SJCRH30 (cell line): Measurements from ENCODE around the gene FAP. TPM values are rescaled to one million over a fixed set of nuclear protein-coding genes. Genes with fewer than 3 reads are reported as not detected.

Experiments
- DNase-seq, 2 experiments: peaks; one replicate each; pipeline ENCODE4 v3.0.0-alpha.2; 2015 to 2020
- H3K27ac ChIP-seq: fragments of 250-450 bp; sonication (Bioruptor Pico); 2 replicates; pipeline ENCODE4 v1.5.1; 2020; ENCODE audit warnings: mild to moderate bottlenecking, moderate library complexity
- H3K27me3 ChIP-seq: fragments of 250-450 bp; sonication (Bioruptor Pico); 2 replicates; pipeline ENCODE4 v1.5.1; 2020; ENCODE audit warnings: mild to moderate bottlenecking, moderate library complexity
- H3K36me3 ChIP-seq: fragments of 250-450 bp; sonication (Bioruptor Pico); 2 replicates; pipeline ENCODE4 v1.5.1; 2020; ENCODE audit warnings: mild to moderate bottlenecking, moderate library complexity
- H3K4me1 ChIP-seq: fragments of 250-450 bp; sonication (Bioruptor Pico); 2 replicates; pipeline ENCODE4 v1.5.1; 2020; ENCODE audit warnings: mild to moderate bottlenecking, moderate library complexity
- H3K4me3 ChIP-seq: fragments of 250-450 bp; sonication (Bioruptor Pico); 2 replicates; pipeline ENCODE4 v1.5.1; 2020; ENCODE audit warnings: mild to moderate bottlenecking, moderate library complexity
- H3K9me3 ChIP-seq: fragments of 250-450 bp; sonication (Bioruptor Pico); replicated peaks from 2 replicates; pipeline ENCODE4 v1.5.1; 2020; ENCODE audit warnings: mild to moderate bottlenecking, moderate library complexity
- total RNA-seq: library from RNA; depleted of rRNA; stranded (reverse); fragments of >200 nt; shearing (Covaris generic); gene quantifications from 2 replicates; pipeline ENCODE4 v1.2.3, GENCODE V29; 2014

The FAP gene
- total RNA-seq, 1 experiment from 2014 or later, result 3.6 TPM

DNA sequence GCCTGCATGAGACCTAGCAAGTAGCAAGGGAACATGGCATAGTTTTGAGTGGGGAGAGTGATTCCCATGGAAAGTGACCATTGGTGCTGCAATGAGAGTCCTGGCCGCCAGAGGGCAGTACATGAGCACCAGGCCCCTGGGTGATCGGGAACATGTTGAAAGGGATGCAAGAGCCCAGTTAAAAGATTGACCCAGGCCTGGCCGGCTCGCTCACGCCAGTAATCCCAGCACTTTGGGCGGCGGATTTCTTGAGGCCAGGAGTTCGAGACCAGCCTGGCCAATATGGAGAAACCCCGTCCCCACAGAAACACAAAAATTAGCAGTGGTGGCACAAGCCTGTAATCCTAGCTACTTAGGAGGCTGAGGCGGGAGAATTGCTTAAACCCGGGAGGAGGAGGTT, 22.2 kb downstream of the FAP start:
- Histone ChIP-seq H3K4me3 (no peak overlapping the region), H3K27ac (no peak overlapping the region), H3K36me3 (no peaks in the 10 kb centered on the region), H3K9me3 (no peaks in the 10 kb centered on the region), H3K27me3 (no peaks in the 10 kb centered on the region), H3K4me1 (no peaks in the 10 kb centered on the region)
- peak; percentile 38 to 73 for DNase-seq

DNA sequence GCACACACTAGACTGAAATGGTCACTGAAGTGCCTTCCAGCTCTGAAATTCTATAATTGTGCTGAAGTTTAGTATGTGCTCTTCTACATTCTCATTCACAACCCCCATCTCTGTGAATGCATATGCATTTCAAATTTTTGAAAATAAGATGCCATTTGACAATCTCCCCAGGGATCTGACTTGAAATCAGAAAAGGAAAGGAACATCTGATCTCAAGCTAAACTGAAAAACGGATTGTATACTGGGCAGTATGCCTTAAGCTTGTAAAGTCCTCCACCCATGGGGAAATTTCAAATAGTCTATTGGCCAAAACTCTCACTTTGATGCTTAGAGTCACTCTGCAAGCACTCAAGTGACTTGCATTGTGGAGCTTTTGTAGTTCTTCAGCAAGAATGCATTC, 22.9 kb downstream of the FAP start:
- no peaks in the 10 kb centered on the region for H3K9me3 ChIP-seq
- H3K27me3 ChIP-seq, result no peaks in the 10 kb centered on the region
- no peak for DNase-seq
- H3K4me3 ChIP-seq, result no peak overlapping the region
- no peaks in the 10 kb centered on the region for H3K4me1 ChIP-seq
- no peaks in the 10 kb centered on the region for H3K36me3 ChIP-seq
- H3K27ac ChIP-seq, result no peak overlapping the region

DNA sequence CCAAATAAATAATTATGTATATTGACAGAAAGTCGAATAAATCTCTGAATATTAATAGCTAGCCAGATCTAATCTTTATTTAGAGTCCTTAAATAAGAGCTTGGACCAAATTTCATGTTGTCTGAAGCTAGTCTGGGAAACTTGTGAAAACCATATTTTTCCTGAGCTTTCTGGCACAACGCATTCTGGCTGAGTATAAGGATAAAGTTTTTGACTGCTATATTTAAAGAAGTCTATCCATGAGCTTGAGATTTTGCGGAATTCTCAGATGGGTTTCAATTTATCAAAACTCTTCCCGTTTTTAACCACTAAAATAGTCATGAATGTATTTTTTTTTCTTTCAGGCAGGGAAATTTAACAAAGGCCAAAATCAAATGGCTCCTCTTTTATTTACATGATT, 23.8 kb downstream of the FAP start:
- Histone ChIP-seq H3K4me3 (no peak overlapping the region), H3K4me1 (no peaks in the 10 kb centered on the region), H3K9me3 (no peaks in the 10 kb centered on the region)

DNA sequence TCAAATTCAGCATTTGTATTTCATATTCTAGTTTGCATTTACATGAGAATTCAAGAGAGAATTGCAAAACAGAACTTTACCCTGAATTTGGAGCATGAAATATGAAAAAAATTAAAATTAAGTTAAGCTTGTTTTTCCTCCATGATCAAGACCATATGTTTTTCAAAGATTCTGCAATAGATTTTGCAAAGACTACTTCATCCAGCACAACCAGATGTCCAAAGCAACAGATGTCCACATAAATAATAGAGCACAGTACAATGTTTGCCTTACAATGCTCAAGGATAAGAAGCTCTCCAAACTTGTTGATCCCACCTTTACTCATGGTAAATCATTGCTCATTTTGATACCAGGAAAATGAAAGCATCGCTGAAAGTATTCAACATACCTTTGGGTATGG, 25.6 kb downstream of the FAP start:
- DNase-seq, result no peak
- no peaks in the 10 kb centered on the region for H3K4me1 ChIP-seq
- no peaks in the 10 kb centered on the region for H3K27me3 ChIP-seq
- H3K36me3 ChIP-seq, result no peaks in the 10 kb centered on the region
- H3K4me3 ChIP-seq, result no peak overlapping the region
- no peak overlapping the region for H3K27ac ChIP-seq
- no peaks in the 10 kb centered on the region for H3K9me3 ChIP-seq

More for the DNA sequence above, 23.8 kb downstream of the FAP start:
- Histone ChIP-seq H3K36me3 (no peaks in the 10 kb centered on the region), H3K27ac (no peak overlapping the region), H3K27me3 (no peaks in the 10 kb centered on the region)
- DNase-seq, result no peak

DNA sequence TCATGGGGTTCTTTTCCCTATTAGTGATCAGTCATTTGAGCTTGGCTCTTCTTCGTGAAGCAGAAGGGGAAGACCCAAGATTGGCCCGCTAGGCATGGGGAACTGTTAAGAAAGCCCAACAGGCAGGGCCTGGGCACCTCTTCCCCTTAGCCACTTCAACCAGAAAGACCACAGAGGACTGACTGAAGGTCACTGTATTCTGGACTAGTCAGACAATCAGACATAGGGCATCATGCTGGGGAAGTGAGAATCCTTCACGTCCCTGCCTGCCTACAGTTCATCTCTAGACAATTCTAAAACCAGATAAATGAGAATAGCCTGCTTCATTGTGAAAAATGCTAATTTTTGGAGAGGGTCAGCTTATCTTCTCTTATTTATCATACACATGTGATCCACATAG, 28.1 kb downstream of the FAP start:
- no peaks in the 10 kb centered on the region for H3K4me1 ChIP-seq
- no peak overlapping the region for H3K4me3 ChIP-seq
- H3K36me3 ChIP-seq, result no peaks in the 10 kb centered on the region
- H3K27me3 ChIP-seq, result no peaks in the 10 kb centered on the region
- H3K27ac ChIP-seq, result no peak overlapping the region
- H3K9me3 ChIP-seq, result no peaks in the 10 kb centered on the region
- no peak for DNase-seq

DNA sequence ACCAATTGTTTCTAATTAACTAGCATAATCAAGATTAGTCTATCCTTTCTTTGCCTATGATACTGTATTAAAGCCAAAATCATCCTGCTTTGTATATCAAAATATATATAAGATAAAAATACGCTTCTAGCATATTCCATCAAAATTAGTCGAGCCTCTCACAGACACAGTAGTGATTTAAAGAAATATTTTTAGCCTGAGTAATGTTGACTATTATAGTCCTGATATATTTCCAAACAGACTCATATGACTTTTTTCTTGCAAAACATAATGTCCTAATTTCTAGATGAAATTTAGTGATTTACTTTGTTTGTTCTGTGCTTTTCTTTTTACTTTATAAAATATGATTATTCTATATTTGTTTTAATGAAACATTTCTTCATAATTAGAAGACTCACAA, 30.9 kb downstream of the FAP start:
- no peak for DNase-seq
- Histone ChIP-seq H3K4me1 (no peaks in the 10 kb centered on the region), H3K9me3 (no peaks in the 10 kb centered on the region), H3K36me3 (no peaks in the 10 kb centered on the region), H3K4me3 (no peak overlapping the region), H3K27me3 (no peaks in the 10 kb centered on the region), H3K27ac (no peak overlapping the region)

DNA sequence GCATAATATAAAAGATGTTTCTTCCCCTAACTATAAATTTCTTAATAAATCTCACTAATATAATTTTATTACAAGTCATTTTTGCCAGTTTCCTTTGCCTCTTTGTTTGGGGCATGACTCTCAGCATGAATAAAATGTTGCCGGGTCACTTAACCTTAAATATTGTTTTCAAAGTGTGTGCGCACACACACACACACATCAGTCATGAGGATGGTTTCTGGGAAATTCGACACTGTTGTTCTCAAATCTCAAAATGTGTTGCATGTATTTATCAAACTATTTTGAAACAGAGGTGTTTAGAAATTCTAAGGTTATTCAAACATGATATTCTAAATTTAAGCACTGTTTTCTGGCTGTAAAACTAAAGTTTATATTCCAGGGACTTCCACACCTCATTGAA, 31.5 kb downstream of the FAP start:
- Histone ChIP-seq H3K27me3 (no peaks in the 10 kb centered on the region), H3K27ac (no peak overlapping the region), H3K36me3 (no peaks in the 10 kb centered on the region), H3K9me3 (no peaks in the 10 kb centered on the region), H3K4me3 (no peak overlapping the region), H3K4me1 (no peaks in the 10 kb centered on the region)
- no peak for DNase-seq

DNA sequence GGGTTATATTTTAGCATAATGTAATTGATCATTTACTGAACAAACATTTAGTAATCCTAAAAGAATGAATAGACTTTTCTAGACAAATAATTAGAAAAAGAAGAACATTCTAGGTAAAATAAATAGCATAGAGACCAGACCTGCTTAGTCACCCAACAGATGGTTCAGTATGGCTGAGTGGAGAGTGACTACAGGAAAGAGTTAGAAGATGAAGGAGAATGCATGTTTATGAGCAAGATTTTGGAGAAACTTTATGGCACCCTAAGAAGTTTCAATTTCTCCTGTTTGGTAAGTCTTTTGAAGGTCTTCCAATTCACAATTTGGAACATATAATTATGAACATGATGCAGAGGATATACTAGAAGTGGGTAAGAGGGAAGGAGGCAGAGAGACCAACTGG, 32.9 kb downstream of the FAP start:
- no peak for DNase-seq
- Histone ChIP-seq H3K9me3 (no peaks in the 10 kb centered on the region), H3K27ac (no peak overlapping the region), H3K27me3 (no peaks in the 10 kb centered on the region), H3K4me3 (no peak overlapping the region), H3K36me3 (no peaks in the 10 kb centered on the region), H3K4me1 (no peaks in the 10 kb centered on the region)

DNA sequence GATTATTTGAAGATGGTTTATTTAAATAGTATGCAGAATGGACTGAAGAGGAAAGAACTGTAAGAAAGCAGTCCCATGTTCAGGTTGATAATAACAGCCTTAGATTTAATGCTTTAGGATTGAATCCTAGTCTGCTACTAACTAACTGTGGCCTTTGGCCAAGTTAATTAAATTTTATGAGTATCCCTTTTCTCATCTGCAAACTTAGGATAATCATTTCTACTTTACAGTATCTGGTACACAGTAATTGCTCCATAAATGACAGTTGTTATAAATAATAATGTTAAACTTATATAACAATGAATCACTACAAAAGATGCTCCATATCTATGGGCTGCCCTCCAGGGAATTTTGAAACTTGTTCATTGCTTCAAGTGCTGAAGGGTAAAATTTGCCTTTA, 41.0 kb downstream of the FAP start:
- H3K9me3 ChIP-seq, result no peaks in the 10 kb centered on the region
- DNase-seq, result no peak
- H3K4me3 ChIP-seq, result no peak overlapping the region
- H3K36me3 ChIP-seq, result no peaks in the 10 kb centered on the region
- no peak overlapping the region for H3K27ac ChIP-seq
- H3K27me3 ChIP-seq, result no peaks in the 10 kb centered on the region
- no peaks in the 10 kb centered on the region for H3K4me1 ChIP-seq

DNA sequence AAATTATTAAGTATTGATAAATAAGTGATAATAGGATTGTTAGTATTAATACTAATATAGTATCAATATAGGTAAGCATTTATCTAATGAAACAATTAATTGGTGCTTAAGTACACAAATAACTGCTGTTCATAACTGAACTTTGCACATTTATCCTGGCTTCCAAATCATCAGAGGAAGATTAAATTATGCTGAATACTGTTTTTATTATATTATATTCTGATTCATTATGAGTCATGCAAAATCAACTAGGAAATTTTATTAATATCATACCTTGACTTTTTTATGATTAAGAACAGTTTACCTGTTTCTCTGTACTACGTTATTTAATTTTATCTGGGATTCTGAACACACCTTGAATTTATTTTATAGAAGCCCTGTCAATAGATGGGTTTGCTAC, 42.6 kb downstream of the FAP start:
- Histone ChIP-seq H3K27me3 (no peaks in the 10 kb centered on the region), H3K27ac (no peak overlapping the region), H3K36me3 (no peaks in the 10 kb centered on the region), H3K4me3 (no peak overlapping the region), H3K4me1 (no peaks in the 10 kb centered on the region), H3K9me3 (no peaks in the 10 kb centered on the region)
- no peak for DNase-seq

DNA sequence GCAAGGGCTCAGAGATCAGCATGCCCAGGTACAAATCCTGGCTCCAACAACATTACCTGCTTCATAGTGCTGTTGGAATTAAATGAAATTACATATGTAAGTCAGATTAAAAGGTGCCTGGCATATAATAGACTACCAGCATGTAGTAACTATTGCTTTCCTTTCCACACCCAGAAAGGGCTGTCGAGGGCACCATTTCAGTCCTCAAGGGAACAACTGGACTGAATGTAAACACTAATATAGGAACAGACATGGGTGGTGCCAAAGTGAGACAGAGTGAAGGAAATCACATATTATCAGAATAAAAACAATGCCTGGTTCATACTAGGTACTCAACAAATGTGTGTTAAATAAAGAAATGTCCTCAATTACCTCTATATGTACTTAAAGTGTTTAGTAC, 43.3 kb downstream of the FAP start:
- H3K4me3 ChIP-seq, result no peak overlapping the region
- DNase-seq, result no peak
- no peaks in the 10 kb centered on the region for H3K27me3 ChIP-seq
- no peak overlapping the region for H3K27ac ChIP-seq
- H3K4me1 ChIP-seq, result peaks cover 1% of the 10 kb centered on the region
- no peaks in the 10 kb centered on the region for H3K36me3 ChIP-seq
- no peaks in the 10 kb centered on the region for H3K9me3 ChIP-seq

DNA sequence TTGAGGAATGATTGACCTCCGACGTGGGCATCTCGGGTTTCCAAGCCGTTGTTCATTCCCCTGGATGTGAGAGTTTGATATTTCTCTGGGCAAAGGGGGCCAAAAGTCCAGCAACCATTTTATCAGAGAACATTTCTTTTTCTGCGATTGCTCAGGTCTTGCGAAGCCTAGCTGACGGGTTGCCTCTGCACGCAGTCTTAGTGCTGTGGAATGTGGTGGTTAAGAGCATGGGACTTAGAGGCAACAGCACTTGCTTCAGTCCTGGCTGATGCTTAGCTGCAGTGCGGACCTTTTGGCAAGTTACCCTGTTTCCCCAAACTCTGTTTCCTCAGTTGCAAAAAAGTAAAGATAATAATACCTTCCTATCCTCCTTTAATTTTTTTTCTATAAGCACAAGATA, 45.0 kb downstream of the FAP start:
- H3K4me1 ChIP-seq, result peaks cover 7% of the 10 kb centered on the region
- no peaks in the 10 kb centered on the region for H3K36me3 ChIP-seq
- DNase-seq, result no peak
- H3K4me3 ChIP-seq, result no peak overlapping the region
- H3K27me3 ChIP-seq, result no peaks in the 10 kb centered on the region
- no peak overlapping the region for H3K27ac ChIP-seq
- H3K9me3 ChIP-seq, result no peaks in the 10 kb centered on the region

DNA sequence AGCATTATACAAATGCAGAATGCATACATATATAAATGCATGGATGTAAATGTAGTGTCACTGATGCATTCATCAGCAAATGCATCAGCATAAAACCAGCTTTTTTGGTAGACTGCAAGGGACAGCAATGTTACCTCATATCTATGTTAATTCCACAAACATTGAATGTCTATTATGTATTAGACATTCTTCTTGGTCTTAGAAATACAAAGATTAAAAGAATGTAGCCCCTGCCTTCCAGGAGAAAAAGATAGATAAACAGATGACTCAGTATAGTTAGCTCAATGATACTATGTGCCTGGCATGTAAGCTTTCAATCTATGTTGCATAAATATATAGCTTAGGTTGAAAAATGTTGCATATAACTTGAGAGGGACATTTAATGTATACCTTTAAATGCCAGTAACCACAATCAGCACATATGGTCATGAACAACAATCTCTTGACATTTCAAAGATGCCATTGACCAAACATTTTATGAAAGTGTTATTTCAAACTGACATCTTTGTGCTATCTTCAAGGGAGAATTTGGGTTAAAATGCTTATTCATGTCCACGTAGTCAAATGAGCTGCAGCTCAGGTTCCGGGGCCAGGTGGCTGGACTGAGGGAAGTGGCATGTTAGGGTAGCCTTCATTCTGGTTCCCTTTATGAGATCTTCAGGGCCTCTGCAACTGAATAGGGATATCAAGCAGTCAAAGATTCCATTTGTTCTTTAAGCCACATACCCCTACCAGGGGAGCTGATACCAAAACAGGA, 46.0 kb downstream of the FAP start:
- no peaks in the 10 kb centered on the region for H3K9me3 ChIP-seq
- H3K4me1 ChIP-seq, result peaks cover 7% of the 10 kb centered on the region
- H3K36me3 ChIP-seq, result no peaks in the 10 kb centered on the region
- H3K27me3 ChIP-seq, result no peaks in the 10 kb centered on the region
- no peak overlapping the region for H3K27ac ChIP-seq
- no peak overlapping the region for H3K4me3 ChIP-seq
- no peak for DNase-seq

DNA sequence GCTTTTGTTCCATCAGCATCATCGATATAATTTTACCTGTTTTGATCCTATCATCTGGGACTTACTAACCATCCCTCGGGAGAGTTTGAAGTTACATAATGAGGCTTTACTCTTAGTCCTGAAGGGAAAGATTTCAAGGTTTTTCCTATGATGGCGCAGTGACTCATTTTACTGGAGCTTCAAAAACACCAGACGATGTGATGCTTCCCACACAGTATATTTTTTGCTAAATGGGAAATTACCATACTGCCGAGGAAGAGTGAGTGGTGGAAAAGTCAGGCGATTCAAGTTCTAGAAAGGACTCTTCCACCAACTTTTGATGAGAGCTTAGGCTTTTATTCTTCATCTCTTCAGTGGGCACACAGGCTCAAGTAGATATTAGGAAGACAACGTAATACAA, 46.6 kb downstream of the FAP start:
- no peaks in the 10 kb centered on the region for H3K27me3 ChIP-seq
- no peak overlapping the region for H3K4me3 ChIP-seq
- no peaks in the 10 kb centered on the region for H3K9me3 ChIP-seq
- DNase-seq, result no peak
- no peaks in the 10 kb centered on the region for H3K36me3 ChIP-seq
- no peak overlapping the region for H3K27ac ChIP-seq
- peaks cover 7% of the 10 kb centered on the region for H3K4me1 ChIP-seq

DNA sequence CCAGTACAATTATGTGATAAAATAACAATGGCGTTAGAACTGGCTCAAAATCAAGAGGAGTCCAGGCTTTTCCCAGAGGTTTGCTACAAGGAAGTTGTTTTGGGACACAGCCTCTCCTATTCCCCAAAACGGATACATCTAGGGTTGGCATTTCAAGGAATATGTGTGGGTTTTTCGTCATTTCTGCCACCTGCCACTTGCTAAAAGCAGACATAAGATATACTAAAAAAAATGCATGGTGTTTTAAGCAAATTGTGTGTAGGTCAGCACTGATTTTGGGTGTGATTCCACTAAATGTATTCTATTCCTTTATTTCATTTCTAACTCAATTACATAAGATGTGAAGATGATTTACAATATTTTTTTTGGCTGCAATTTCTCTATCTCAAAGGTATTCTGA, 54.8 kb downstream of the FAP start:
- Histone ChIP-seq H3K4me3 (no peak overlapping the region), H3K27me3 (no peaks in the 10 kb centered on the region), H3K4me1 (no peaks in the 10 kb centered on the region), H3K27ac (no peak overlapping the region), H3K36me3 (no peaks in the 10 kb centered on the region), H3K9me3 (no peaks in the 10 kb centered on the region)
- no peak for DNase-seq

DNA sequence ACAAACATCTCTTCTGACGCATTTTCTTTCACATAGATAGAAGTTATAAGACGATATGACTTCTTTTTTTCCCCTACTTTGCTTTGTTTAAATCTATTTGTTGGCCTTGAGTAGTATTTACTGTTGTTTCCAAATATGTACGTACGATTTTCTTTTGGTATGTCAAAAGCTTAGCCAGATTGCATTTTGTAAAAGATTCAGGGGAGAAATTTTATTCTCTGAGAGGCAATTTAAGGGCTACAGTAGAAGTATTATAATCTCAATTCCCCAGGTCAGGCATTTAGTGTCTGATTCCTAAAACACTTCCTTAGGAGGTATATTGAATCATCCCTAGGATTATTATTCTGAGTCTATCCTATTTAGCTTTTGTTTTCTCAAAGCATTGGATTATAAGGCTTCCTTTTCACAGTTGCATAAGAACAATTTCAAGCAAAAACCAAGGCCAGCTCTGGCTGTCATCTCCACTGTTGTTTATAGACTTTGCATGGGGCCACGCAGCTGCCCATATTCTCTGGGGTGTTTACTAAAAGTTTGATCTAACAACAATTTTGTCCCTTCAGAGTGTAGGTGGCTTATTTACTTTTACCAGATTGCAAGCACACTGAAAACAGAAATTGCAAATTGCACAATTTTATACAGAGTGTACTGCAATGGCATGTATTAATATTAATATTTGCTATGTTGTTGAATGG, 57.6 kb downstream of the FAP start:
- DNase-seq, result no peak
- H3K9me3 ChIP-seq, result no peaks in the 10 kb centered on the region
- no peak overlapping the region for H3K4me3 ChIP-seq
- H3K27ac ChIP-seq, result no peak overlapping the region
- H3K4me1 ChIP-seq, result no peaks in the 10 kb centered on the region
- no peaks in the 10 kb centered on the region for H3K36me3 ChIP-seq
- no peaks in the 10 kb centered on the region for H3K27me3 ChIP-seq
